HTERT RPE-1 (cell line): ENCODE data around the gene RASGEF1C.
"Not testable (repeated sequence)": the region's sequence is repeated elsewhere in the genome, so short reads cannot be mapped to it uniquely, and the experiment has no call there.

Experiments used
- in situ Hi-C: fragments of 300-500 bp; cut with MboI; formaldehyde crosslinking; loops from 4 replicates; pipeline ENCODE4 v1.14.3; 2020; ENCODE audit warnings: low sequenced_read_pairs

Gene RASGEF1C

DNA sequence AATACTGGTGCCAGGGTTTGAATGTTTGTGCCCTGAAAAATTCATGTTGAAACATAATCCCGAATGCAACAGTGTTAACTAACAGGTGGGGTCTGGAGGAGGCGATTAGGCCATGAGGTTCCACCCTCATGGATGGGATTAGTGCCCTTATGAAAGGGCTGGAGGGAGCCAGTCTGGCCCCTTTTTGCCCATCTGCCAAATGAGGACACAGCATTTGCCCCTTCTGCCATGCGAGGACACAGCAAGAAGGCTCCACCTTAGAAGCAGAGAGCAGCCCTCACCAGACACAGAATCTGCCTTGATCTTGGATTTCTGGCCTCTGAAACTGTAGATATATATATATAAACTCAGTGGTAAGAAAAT, 104.9 kb downstream of the RASGEF1C start:
- in situ Hi-C loops, result no loop called here

GRCh38 chr5:180103487-180104167, 105.4 kb downstream of the RASGEF1C start:
- in situ Hi-C loops, result no loop called here

GRCh38 chr5:180102636-180103035, 106.4 kb downstream of the RASGEF1C start:
- in situ Hi-C loops, result no loop called here

- in situ Hi-C loops, result no loop called here
Measured at GRCh38 chr5:180101451-180102105, 107.4 kb downstream of the RASGEF1C start.

DNA sequence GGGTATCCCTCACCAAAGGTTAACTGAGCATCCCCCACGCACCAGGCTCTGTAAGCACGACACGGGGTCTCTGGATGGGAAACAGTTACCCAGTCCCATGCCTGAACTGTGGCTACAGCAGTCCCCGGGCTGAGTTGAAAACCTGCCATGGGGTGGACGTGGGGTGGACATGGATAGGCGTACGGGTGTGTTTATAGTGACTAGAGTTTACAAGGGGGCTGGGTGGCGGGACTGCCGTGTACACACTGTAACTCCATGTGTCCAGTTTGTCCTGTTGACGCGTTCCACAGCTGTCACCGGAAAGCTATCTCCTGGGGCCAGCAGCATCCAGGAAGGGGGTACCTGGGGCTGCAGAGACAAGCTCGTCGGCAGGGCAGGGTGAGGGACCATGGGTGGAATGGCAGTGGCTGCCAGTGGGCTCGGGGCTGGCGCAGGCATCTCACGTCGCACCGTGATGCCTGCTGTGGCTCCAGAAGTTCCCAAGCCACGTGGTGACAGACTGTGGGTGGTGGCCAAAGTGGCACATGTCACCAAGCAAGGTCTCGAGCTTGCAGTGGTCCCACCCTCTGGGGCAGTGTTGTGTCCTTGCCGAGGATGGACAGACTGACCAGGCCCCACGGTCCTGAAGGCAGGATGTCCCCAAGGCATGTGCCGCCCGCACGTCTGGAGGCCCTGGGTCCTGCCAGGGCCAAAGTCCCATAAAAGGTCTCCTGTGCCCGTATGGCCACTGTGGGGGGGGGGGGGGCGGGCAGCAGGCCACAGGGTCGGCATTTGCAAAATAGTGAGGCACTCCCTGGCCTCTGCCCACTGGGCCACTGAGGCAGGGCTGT, 108.2 kb downstream of the RASGEF1C start:
- in situ Hi-C loops, result no loop called here

- in situ Hi-C loops, result no loop called here
Measured at GRCh38 chr5:180099733-180100611, 109.0 kb downstream of the RASGEF1C start.

DNA sequence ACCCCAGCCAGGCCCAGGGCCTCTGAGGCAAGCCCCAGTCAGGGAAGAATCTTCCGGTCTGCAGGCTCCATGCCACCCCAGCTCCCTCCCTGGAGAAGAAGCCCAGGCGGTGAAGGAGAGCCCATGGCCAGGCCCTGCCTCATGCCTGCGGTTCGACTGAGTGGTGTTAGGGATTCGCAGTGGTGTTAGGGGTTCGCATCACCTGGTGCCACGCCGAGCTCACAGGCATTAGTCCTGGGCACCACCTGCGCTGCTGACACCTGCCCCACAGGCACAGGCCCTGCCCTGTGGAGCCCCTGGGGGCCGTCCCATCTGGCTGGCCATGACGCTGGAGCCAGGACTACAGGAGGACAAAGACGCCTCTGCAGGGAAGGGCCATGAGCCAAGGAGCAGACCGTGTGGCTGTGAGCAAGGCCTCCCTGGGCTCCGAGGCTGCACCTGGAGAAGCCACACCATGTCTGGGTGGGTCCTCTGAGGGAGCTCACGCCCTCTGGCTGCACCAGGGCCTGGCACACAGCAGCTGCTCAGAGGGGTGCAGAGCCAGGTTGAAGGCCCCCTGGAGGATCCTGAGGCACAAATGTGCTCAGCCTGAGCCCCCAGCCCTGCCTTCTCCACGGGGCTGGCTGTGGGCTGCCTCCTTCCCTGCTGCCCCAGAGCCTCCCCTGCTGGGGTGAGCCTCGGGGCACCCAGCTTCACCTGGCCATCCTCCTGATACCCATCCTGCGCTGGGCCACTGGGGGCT, 109.8 kb downstream of the RASGEF1C start:
- in situ Hi-C loops, result no loop called here

- in situ Hi-C loops, result no loop called here
Measured at GRCh38 chr5:180098526-180098925, 110.5 kb downstream of the RASGEF1C start.

DNA sequence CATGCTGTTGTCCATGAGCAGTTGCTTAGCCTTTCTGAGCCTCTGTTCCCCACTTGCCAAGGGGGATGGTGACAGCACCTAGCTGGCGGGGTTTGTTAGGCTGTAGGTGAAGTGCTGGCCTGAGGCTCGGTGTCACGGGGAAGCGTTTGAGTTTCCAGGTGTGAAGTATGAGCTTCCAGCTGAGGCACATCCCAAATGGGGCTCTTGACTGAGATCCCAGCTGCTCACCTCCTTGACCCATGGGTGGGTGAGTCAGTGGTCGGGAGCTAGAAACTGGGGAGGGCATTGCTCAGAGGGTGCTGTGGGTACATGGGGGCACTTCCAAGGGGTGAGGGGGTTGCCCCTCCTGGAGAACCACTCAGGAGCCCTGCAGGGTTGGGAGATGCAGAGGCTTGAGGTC, 111.1 kb downstream of the RASGEF1C start:
- in situ Hi-C loops, result no loop called here

DNA sequence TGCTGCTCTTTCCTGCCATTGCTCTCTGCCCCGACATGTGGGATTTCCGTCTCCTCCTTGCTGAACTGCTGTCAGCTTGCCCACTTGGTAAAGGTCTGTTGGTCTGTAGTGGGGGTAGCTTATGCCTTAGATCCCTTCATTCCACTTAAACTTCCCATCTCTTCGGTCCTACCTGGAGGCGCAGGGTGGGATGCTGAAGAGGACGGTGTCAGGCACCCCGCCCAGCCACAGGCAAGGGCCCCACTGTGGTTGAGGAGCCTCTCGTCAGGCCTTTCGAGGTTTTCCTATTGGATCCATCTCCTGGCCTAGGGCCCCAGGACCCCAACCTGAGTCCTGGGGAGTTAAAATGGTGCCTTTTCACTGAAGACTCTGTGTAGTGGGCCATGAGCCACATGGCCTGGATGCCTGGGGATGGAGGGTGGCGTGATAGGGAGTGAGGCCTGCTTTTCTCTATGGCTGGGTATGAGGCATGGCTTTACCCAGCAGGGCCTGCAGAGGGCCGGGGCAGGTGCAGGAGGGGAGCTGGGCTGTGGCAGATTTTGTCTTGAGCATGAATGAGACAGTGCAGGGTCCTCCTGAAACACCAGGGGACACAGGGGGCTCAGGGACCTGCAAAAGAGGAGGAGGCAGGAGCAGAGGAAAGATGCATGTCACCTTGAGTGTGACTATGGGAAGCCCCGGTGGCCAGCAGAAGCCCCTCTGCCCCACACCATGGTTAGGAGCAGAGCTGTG, 111.7 kb downstream of the RASGEF1C start:
- in situ Hi-C loops, result no loop called here

DNA sequence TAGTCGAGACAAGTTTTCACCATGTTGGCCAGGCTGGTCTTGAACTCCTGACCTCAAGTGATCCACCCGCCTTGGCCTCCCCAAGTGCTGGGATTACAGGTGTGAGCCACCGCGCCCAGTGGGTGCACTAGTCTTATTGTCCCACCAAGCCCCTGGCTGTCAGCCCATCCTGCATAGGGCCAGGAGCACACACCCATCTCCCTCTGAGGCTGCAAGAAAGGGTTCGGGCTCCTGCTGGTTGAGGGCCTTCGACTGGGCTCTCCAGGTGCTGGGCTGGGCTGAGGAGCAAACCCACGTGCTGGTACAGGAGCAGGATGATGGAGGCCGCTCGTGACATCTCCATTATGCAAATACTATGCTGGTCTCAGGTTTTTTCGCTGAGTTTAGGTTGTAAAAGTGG, 112.4 kb downstream of the RASGEF1C start:
- in situ Hi-C loops, result no loop called here

GRCh38 chr5:180095545-180095944, 113.5 kb downstream of the RASGEF1C start:
- in situ Hi-C loops, result no loop called here

DNA sequence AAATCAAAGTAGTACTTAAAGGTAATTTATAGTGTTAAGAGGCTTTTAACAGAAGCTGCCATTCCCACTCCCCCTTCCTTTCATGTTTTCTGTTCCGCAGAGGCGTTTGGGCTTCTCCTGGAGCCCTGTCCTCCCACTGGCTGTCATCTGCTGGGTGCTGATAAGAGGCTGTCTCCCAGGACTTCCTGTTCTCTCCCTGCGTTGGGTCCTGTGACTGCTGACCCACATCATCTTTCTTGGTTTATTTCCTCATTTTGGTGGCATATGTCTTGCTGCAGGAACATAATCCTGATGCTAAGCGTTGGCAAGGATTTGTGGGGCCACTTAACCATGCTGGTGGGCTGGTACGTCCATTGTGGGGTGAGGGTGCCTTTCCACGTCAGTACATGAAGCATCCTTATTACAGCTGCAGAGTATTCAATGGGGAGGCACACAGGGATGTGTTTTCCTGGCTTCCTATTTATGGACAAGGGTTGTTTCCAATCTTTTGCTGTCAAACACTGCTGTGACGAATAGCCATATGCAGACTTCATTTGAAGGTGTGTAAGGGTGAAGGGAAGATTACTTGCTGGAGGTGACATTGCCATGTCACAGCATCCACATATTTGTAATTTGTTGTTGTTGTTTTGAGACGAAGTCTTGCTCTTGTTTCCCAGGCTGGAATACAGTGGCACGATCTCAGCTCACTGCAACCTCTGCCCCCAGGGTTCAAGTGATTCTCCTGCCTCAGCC, 115.2 kb downstream of the RASGEF1C start:
- in situ Hi-C loops, result no loop called here

- in situ Hi-C loops, result no loop called here
Measured at GRCh38 chr5:180093241-180093640, 115.8 kb downstream of the RASGEF1C start.

GRCh38 chr5:180090769-180091546, 118.1 kb downstream of the RASGEF1C start:
- in situ Hi-C loops, result no loop called here

GRCh38 chr5:180090098-180090768, 118.8 kb downstream of the RASGEF1C start:
- in situ Hi-C loops, result no loop called here

DNA sequence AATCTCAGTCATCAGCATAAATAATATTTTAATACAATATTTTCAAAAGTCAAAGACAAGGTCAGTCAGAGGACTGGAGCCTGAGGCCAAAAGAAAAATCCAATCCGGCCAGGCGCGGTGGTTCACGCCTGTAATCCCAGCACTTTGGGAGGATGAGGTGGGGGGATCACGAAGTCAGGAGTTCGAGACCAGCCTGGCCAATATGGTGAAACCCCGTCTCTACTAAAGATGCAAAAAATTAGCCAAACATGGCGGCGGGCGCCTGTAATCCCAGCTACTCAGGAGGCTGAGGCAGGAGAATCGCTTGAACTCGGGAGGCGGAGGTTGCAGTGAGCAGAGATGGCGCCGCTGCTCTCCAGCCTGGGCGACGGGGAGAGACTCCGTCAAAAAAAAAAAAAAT, 119.4 kb downstream of the RASGEF1C start:
- in situ Hi-C loops, result not testable (repeated sequence)

GRCh38 chr5:180088561-180088960, 120.5 kb downstream of the RASGEF1C start:
- in situ Hi-C loops, result no loop called here
